Stimulated activated CD8-positive, alpha-beta memory T cell treated with anti-CD3 and anti-CD28 coated beads, Interleukin-7, amount 100 ng/mL, for 1 hour (primary cell): ENCODE results near the gene POU4F3.
"Not testable (repeated sequence)": the region's sequence is repeated elsewhere in the genome, so short reads cannot be mapped to it uniquely, and the experiment has no call there.

Experiments used
- DNase-seq, 2 donors: peaks; one replicate each; pipeline ENCODE4 v3.0.0-alpha.2; 2020; ENCODE audit warnings: low read depth in 2 of 2

Gene POU4F3

GRCh38 chr5:146338774-146339714 lies at the start of gene POU4F3:
Gene POU4F3, plus strand, starts transcription at chr5:146338839. Its CDS starts 274 bp downstream, at chr5:146339113.
- no peak for DNase-seq

GRCh38 chr5:146290318-146290717 lies 48.3 kb upstream of the POU4F3 start:
- DNase-seq: no peak

GRCh38 chr5:146291421-146292074 lies 47.1 kb upstream of the POU4F3 start:
- DNase-seq: no peak

- no peak for DNase-seq
Observed at GRCh38 chr5:146296245-146296644, 42.4 kb upstream of the POU4F3 start.

- DNase-seq: not testable (repeated sequence)
Observed at GRCh38 chr5:146298920-146299319, 39.7 kb upstream of the POU4F3 start.

GRCh38 chr5:146301626-146302025 lies 37.0 kb upstream of the POU4F3 start:
- no peak for DNase-seq

GRCh38 chr5:146302406-146302805 lies 36.2 kb upstream of the POU4F3 start:
- DNase-seq: no peak

GRCh38 chr5:146306838-146307237 lies 31.8 kb upstream of the POU4F3 start:
- DNase-seq: no peak

GRCh38 chr5:146307796-146308195 lies 30.8 kb upstream of the POU4F3 start:
- no peak for DNase-seq

- no peak for DNase-seq
Observed at GRCh38 chr5:146310540-146310939, 28.1 kb upstream of the POU4F3 start.

- no peak for DNase-seq
Observed at GRCh38 chr5:146311278-146311677, 27.4 kb upstream of the POU4F3 start.

GRCh38 chr5:146313027-146313426 lies 25.6 kb upstream of the POU4F3 start:
- DNase-seq: no peak

GRCh38 chr5:146321571-146321970 lies 17.1 kb upstream of the POU4F3 start:
- no peak for DNase-seq

- DNase-seq: no peak
Observed at GRCh38 chr5:146327257-146327870, 11.3 kb upstream of the POU4F3 start.

- no peak for DNase-seq
Observed at GRCh38 chr5:146327989-146328388, 10.7 kb upstream of the POU4F3 start.

- DNase-seq: no peak
Observed at GRCh38 chr5:146329697-146330096, 8.9 kb upstream of the POU4F3 start.

GRCh38 chr5:146331423-146331822 lies 7.2 kb upstream of the POU4F3 start:
- no peak for DNase-seq

GRCh38 chr5:146334074-146334533 lies 4.5 kb upstream of the POU4F3 start:
- no peak for DNase-seq

- no peak for DNase-seq
Observed at GRCh38 chr5:146336197-146336596, 2.4 kb upstream of the POU4F3 start.

GRCh38 chr5:146337264-146337904 lies 1.3 kb upstream of the POU4F3 start:
- DNase-seq: no peak

GRCh38 chr5:146337928-146338327 lies 711 bp upstream of the POU4F3 start:
- no peak for DNase-seq

GRCh38 chr5:146339715-146340259 lies 1.1 kb downstream of the POU4F3 start:
- no peak for DNase-seq
